K562 (cell line): ENCODE results near the gene NENF. TPM values are rescaled to one million over a fixed set of nuclear protein-coding genes. Genes with fewer than 3 reads are reported as not detected.

ENCODE experiments used
- MGA ChIP-seq: fragments of 450-650 bp; IDR thresholded peaks from 2 replicates; pipeline ENCODE4 v1.6.1; 2016; ENCODE audit warnings: mild to moderate bottlenecking, moderate library complexity
- SRF ChIP-seq, 2 experiments: fragments of 250-450, 450-650 bp in 1 of 2; sonication (Bioruptor Pico) in 1 of 2; sonication (generic) in 1 of 2; formaldehyde crosslinking; IDR thresholded peaks; 2 replicates each; pipeline versions ENCODE4 v1.5.0 to v1.5.1; 2020 to 2022; ENCODE audit warnings: mild to moderate bottlenecking in 1 of 2, missing genetic modification reagents in 1 of 2
- WHSC1 ChIP-seq: IDR thresholded peaks from one replicate; pipeline ENCODE4 v1.6.1; 2012; ENCODE audit warnings: low read length, control low read depth, inconsistent platforms
- polyA plus RNA-seq, 8 experiments: library from polyadenylated mRNA; depleted of rRNA in 4 of 8; stranded (reverse) in 5 of 8; unstranded in 3 of 8; fragments of >200 nt; fragmentation: Nextera tagmentation in 2 of 8; fragmentation: Illumina TruSeq in 1 of 8; extraction: Ambion mirVana in 2 of 8; extraction: Trizol in 1 of 8; gene quantifications; 2 replicates each; pipeline versions ENCODE4 v1.2.1 to v1.2.3, GENCODE V29; 2011 to 2014; ENCODE audit warnings: inconsistent platforms in 1 of 8, missing spikeins in 1 of 8
- total RNA-seq, 7 experiments: library from RNA; depleted of rRNA in 6 of 7; stranded (reverse); fragments of >200 nt in 6 of 7; fragmentation: Illumina TruSeq in 2 of 7; extraction: Trizol in 2 of 7; gene quantifications; 2 replicates each; pipeline versions ENCODE4 v1.2.1 to v1.2.3, GENCODE V29; 2011 to 2021; ENCODE audit warnings: low replicate concordance in 1 of 7

The NENF gene
- total and polyA plus RNA-seq, 9 of the 15 experiments (the other 6 are each of a cell fraction or from before 2014, with no cell fraction given) = 6.1 to 100 (median 72.8) TPM

- no peak for TF ChIP-seq MGA
- TF ChIP-seq SRF (CRISPR knock-in tag; IDR thresholded peaks at IDR 0.05) = no peak
- TF ChIP-seq WHSC1 = no peak
These were observed 6.1 kb downstream of the NENF start (continued) for GRCh38 chr1:212438831-212439237.
